ENCODE measurements around the gene FOXC1.

Gene FOXC1

DNA sequence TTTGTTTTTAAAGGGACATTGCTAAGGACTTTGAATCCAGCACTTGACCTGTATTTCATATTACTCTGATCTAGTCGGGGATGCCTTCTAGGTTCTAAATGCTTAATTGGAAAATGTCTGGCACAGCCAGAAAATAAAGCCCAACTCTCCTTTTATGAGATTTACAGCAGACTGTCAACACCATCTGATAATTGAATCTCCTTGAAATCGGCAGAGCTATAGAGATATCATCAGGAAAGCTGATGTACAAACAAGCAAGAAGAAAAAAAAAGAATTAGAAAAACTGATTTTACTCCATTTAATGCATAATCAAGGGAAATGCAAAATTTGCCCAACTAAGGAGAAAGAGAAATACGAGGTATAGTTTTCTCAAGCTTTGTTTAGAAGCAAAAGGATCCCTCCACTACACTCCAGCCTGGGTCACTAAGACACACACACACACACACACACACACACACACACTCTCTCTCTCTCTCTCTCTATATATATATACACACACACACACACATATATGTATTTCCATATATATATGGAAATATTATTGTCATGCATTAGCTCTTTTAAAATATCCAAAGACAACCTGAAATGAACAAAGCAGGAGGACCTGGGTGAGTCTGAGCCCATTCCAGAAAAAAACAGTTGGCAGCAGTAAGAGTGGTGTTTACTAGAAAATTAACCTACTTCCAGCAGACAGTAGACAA lies 9.5 kb upstream of the FOXC1 start:
- DNase-seq (ENCODE audit: low read depth): no peak

- DNase-seq (ENCODE audit: low read depth): no peak
Observed at GRCh38 chr6:1600764-1601157, 9.0 kb upstream of the FOXC1 start.

DNA sequence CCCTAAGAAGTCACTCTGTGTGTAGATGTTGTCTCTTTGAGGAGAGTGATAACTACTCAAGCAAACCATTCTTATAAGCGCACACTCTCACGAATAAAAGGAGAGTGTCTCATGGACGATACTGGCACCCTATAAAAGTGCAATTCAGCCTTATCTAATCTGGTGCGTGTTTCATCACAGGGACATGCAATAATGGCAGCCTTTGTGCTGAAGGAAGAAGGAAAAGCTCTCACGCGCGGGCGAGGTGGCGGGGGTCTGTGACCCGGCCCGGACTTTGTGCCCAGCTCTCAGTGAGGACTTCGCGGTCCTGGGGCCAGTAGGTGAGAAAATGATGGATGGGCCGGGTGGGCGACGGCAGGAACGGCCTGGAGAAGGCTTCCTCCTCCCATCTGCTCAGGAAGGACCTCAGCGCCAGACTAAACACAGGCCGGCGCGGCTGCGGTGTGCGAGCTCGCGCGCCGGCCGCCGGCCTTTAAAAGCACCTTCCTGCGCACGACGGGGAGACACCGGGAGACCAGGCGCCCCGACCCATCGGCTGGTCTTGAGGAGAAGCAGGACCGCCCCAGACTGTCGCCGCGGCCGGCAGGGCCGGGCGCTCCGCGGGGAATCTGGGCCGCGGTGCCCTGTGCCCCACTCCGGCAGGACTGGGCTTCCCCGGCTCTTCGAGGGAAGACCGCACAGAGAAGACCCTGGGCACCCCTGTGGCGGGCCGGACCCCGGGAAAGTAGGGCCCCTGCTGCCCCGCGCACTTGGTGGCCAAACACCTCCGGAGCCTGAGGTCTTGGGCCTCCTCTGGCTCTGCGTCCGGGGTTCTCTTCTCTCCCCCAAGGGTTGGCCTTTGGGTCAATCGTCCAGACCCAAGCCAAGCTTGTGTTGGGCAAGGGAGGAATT lies 8.3 kb upstream of the FOXC1 start:
- DNase-seq (ENCODE audit: low read depth): no peak

DNA sequence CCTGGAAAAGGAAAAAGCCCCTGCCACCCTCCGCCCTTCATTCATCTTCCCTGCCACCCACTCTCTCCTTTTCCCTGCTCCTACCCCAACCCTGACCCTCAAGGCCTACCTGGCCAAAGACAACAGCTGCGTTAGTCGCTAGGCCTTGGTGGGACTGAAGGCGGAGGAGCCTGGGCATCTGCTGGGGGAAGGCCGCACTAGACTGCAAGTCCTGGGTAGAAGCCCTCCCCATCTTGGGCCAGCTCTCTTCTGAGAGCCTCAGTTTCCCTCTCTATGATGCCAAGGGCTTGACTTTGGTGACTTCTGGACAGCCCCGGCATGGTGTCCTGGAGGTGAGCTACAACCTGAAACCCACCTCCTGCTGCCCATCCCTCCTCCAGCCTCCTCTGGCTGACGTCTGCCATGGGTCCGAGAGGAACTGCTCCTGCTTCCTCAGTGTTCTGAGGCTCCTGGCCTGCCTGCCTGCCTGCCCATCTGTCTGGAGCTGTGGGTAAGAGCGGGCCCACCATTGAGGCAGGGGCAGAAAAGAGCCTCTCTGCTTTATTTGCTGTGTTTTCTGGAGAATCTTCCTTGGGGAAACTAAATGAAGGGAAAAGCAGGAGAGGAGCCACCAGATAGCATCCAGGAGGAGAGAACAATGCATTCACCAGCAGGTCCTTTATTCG lies 7.5 kb upstream of the FOXC1 start:
- no peak for DNase-seq (ENCODE audit: low read depth)

DNA sequence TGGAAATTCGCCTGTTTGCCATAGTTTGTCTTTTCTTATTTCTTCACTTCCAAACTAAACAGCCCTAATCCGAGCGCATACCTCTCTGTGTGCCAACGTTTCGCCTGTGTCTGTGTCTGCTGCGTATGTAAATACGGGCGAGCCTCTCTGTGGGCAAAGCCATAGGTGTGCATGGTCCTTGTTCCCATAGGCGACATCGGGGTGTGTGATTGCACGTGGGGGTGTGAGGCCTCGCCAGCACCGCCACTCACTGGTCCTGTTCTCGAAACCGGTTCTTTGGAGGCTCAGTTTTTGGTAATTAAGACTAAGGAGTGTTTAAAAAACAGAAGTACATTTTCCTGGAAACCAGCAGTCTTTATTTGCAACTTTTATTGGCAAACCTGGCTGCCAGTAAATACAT lies 6.0 kb upstream of the FOXC1 start:
- no peak for DNase-seq (ENCODE audit: low read depth)

GRCh38 chr6:1604158-1605003 lies 5.3 kb upstream of the FOXC1 start:
- DNase-seq (ENCODE audit: low read depth): peak; percentile 49

DNA sequence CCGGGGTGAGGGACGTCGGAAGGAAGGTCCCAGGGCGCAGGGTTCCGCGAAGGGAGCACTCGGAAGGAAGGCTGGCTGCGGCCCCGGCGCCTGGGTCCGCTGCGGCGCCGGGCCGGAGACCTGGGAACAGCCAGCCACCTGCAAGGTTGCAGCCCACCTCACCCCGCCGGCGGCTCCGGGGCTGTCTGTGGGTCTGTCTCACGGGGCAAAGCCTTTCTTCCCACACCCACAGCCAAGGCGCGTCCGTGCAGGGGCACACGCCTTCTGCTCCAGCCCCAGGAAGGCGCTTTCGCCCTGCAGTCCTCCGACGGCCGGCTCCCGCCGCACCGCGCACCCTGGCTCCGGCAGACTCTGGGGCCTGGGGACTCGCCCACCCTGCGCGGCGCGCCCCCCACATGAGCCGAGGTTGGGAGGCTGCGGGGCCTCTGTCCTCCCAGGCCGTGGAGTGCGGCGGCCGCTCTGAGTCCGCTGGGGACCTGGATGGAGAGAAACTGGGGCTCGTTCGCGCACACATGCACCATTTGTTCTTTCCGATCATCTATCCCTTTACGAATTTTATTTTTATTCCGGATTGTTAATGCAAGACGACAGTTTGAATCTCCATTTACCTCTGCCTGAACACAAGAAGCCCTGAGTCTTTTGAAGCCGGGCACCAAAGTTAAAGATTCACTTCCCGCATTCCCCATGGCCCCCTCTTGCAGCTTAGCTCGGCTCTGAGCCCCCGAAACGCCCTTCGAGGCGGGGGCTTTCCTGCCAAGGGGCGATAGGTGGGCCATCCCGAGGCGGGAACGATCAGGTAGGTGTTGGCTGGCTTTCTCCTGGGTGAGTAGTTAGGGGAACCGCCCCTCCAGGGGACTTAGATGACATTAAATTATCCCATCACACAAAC lies 4.5 kb upstream of the FOXC1 start:
- no peak for DNase-seq (ENCODE audit: low read depth)

DNA sequence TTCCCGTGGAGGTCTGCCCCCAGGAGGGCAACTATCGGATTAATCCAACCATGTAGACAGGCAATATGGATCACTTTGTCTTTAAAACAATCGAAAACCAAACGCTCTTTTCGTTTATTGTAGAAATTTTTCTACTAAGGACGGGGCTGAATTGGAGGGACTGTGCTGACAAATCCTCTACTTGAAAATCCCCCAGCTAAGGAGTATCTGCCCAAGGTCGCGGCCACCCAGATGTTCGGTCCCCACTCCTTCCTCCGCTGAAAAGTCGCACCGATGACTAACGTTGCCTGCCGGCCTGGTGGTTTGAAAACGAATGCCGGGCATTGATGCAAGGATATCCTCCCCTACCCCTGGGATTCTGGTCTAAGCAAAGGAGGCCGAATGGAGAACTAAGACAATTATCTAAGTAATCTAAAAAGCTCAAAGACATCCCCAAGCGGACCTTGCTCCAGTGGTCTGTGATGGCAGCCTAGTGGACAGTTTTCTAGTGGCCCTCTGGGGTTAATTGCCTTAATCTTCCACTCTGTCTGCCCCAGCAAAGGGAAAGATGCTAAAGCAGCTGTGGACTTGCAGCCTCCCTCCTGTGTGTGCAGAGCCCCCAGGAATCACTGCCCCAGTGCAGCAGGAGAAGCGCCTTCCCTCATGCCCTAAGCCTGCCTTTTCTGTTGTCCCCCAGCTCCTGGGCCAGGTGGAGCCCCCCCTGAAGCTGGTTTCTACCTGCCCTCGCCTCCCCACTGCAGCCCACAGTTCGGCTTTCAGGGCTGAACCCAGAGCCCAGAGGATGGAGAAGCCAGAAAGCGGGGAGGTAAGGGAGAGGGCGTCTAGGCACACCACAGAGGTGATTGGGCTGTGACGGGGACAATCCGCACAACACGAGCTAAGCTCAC lies 3.6 kb upstream of the FOXC1 start:
- DNase-seq (ENCODE audit: low read depth): no peak

- DNase-seq (ENCODE audit: low read depth): no peak
Observed at GRCh38 chr6:1606780-1607515, 2.8 kb upstream of the FOXC1 start.

GRCh38 chr6:1607516-1608221 lies 2.0 kb upstream of the FOXC1 start:
- DNase-seq (ENCODE audit: low read depth): no peak

DNA sequence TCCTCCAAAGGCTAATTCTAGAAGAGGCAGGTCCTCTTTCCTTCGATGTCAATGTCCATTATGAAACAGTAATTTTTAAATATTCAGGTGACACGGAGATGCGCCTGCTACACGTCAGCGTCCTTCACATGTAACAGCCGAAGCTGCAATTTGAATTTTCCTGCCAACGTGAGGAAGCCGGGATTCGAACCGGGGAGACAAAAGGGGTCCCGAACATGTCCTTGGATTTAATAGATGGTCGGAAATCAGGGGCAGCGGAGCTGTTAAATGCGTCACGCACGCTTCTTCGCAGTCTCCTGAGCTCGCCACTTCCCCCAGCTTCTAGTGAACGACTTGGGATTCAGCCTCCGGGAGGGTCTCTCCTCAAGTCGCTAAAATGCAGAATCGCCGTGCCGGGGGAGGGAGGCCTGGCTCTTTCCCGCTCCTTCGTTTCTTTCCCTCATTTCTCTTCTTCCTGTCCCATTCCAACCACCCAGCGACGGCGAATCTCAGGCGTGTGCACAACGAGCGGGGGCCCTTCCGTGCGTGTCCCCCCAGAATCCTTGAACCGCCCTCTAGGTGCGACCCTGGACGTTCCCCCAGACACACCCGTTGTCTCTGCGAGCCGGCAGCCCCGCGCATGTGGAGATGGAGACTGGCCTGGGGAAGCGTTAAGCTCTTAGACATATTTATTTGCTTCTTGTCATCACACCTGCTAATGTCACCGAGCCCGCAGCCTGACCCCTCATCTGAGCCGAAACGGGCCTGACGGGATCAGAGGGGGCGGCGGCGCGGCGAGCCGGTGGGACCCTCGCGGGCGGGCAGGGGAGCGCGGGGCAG lies 1.3 kb upstream of the FOXC1 start:
- no peak for DNase-seq (ENCODE audit: low read depth)

DNA sequence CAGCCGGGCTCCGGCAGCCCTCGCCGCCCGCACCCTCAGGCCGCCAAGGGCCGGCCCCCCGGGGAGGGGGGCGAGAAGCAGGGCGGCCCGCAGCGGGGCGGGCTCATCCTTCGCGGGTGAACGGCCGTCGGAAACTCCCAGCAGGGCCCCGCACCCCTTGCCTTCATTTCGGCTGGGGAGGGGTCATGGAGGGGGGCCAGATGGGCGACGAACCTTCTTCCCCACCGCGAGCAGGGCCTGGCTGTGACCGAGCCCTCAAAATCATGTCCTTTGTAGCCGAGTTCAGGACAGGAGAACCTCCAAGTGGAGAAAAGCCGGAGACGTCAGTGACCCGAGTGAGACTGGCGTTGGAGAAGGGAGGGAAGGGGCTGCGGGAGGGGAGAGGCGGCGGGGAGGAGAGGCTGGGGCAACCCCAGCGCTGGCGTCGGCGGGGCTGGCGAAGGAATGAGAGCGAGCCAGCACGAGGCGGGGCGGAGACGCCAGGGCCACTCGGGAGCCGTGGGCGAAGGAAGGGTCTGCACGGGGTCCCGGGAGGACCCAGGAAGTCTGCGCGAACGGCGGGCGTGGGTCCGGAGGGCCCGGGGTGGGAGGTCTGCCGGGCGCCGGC lies 571 bp upstream of the FOXC1 start:
- no peak for DNase-seq (ENCODE audit: low read depth)

- no peak for DNase-seq (ENCODE audit: low read depth)
Observed at GRCh38 chr6:1610497-1611321, 994 bp downstream of the FOXC1 start.

- no peak for DNase-seq (ENCODE audit: low read depth)
Observed at GRCh38 chr6:1611322-1611571, 1.5 kb downstream of the FOXC1 start.

- DNase-seq (ENCODE audit: low read depth): no peak
Observed at GRCh38 chr6:1611572-1612298, 2.0 kb downstream of the FOXC1 start.
